MM.1S (cell line): Measurements from ENCODE around the gene ZSCAN20.

Experiments
- DNase-seq: peaks from one replicate; pipeline ENCODE4 v3.0.0-alpha.2; 2015
- H2AFZ ChIP-seq: fragments of 300-600 bp; sonication (generic); 2 replicates; pipeline ENCODE4 v1.6.0; 2016; ENCODE audit warnings: antibody characterized with exemption, low read length
- H3F3A ChIP-seq: fragments of 300-600 bp; sonication (generic); 2 replicates; pipeline ENCODE4 v1.6.1; 2016; ENCODE audit warnings: mild to moderate bottlenecking, antibody characterized with exemption, low read length, moderate library complexity, mixed read lengths; ENCODE audit not compliant: insufficient read depth
- H3K27ac ChIP-seq: fragments of 300-600 bp; sonication (generic); 2 replicates; pipeline ENCODE4 v1.5.1; 2016; ENCODE audit warnings: mild to moderate bottlenecking, low read length
- H3K27me3 ChIP-seq: fragments of 300-600 bp; sonication (generic); replicated peaks from 2 replicates; pipeline ENCODE4 v1.6.0; 2016; ENCODE audit warnings: low read length; ENCODE audit not compliant: insufficient read depth
- H3K36me3 ChIP-seq: fragments of 300-600 bp; sonication (generic); replicated peaks from 2 replicates; pipeline ENCODE4 v1.6.1; 2016; ENCODE audit warnings: mild to moderate bottlenecking, low read length, mixed read lengths; ENCODE audit not compliant: insufficient read depth
- H3K4me1 ChIP-seq: fragments of 300-600 bp; sonication (generic); 2 replicates; pipeline ENCODE4 v1.6.1; 2016; ENCODE audit warnings: low read length, mixed read lengths
- H3K4me2 ChIP-seq: fragments of 300-600 bp; sonication (generic); 2 replicates; pipeline ENCODE4 v1.6.0; 2016; ENCODE audit warnings: low read depth, low read length
- H3K4me3 ChIP-seq: fragments of 300-600 bp; sonication (generic); 2 replicates; pipeline ENCODE4 v1.5.1; 2016; ENCODE audit warnings: low read length, mixed read lengths
- H3K79me2 ChIP-seq: fragments of 300-600 bp; sonication (generic); 2 replicates; pipeline ENCODE4 v1.6.1; 2016; ENCODE audit warnings: mixed run types, low read length, mixed read lengths
- H3K9ac ChIP-seq: fragments of 300-600 bp; sonication (generic); 2 replicates; pipeline ENCODE4 v1.6.1; 2016; ENCODE audit warnings: low read length, mixed read lengths
- H3K9me2 ChIP-seq: fragments of 300-600 bp; sonication (generic); replicated peaks from 2 replicates; pipeline ENCODE4 v1.6.1; 2016; ENCODE audit warnings: mild to moderate bottlenecking, low read length, mixed read lengths; ENCODE audit not compliant: insufficient read depth
- H3K9me3 ChIP-seq: fragments of 300-600 bp; sonication (generic); replicated peaks from 2 replicates; pipeline ENCODE4 v1.6.1; 2016; ENCODE audit warnings: mild to moderate bottlenecking, low read length, mixed read lengths; ENCODE audit not compliant: insufficient read depth
- H4K20me1 ChIP-seq: fragments of 300-600 bp; sonication (generic); 2 replicates; pipeline ENCODE4 v1.6.1; 2016; ENCODE audit warnings: mild to moderate bottlenecking, low read length, moderate library complexity, mixed read lengths; ENCODE audit not compliant: insufficient read depth
- CTCF ChIP-seq: fragments of 300-600 bp; sonication (generic); IDR thresholded peaks from 2 replicates; pipeline ENCODE4 v1.5.1; 2016; ENCODE audit warnings: antibody characterized with exemption, low read length, mixed read lengths
- EZH2 ChIP-seq: fragments of 300-600 bp; sonication (generic); optimal IDR thresholded peaks from 2 replicates; pipeline ENCODE3; 2017; ENCODE audit warnings: low read depth, mild to moderate bottlenecking, antibody characterized with exemption, low read length, mixed read lengths
- EZH2phosphoT487 ChIP-seq: fragments of 300-600 bp; sonication (generic); IDR thresholded peaks from 2 replicates; pipeline ENCODE4 v1.6.1; 2018; ENCODE audit warnings: antibody characterized with exemption, low read length

ZSCAN20 gene

GRCh38 chr1:33515607-33516006 lies 43.2 kb downstream of the ZSCAN20 start:
- H3K79me2 ChIP-seq, result no peaks in the 10 kb centered on the region
- H3K9me3 ChIP-seq, result no peaks in the 10 kb centered on the region
- no peak overlapping the region for H2AFZ ChIP-seq

DNA sequence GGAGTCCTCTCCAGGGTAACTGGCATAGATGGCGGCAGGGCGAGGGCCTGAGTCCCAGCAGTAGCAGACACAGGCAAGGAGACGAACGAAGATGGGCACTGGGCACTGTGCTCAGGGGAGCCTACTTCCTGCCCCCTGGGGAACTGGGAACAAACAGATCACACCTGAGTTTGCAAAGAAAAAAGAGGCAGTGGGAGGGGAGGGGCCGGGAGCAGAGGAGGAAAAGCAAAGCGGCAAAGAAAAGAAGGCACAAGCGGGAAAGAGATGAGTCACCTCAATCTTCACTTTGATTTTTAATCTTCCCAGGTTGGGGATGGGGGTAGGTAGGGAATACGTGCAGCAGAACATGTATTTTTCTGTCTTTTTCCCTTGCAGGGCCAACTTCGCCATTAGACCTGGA lies 44.0 kb downstream of the ZSCAN20 start:
- no peaks in the 10 kb centered on the region; the same call in 1 of the 2 replicates for H3K27me3 ChIP-seq

More at GRCh38 chr1:33515607-33516006, 43.2 kb downstream of the ZSCAN20 start:
- TF ChIP-seq EZH2, result no peak
- no peak for TF ChIP-seq CTCF
- no peak for TF ChIP-seq EZH2phosphoT487
- Histone ChIP-seq H4K20me1 (no peaks in the 10 kb centered on the region), H3K9me2 (no peaks in the 10 kb centered on the region), H3F3A (no peaks in the 10 kb centered on the region), H3K27ac (no peak overlapping the region), H3K36me3 (no peaks in the 10 kb centered on the region), H3K27me3 (no peaks in the 10 kb centered on the region; the same call in 1 of the 2 replicates), H3K4me2 (no peak overlapping the region), H3K9ac (no peak overlapping the region), H3K4me1 (peaks cover 6% of the 10 kb centered on the region), H3K4me3 (no peak overlapping the region)
- no peak for DNase-seq

DNA sequence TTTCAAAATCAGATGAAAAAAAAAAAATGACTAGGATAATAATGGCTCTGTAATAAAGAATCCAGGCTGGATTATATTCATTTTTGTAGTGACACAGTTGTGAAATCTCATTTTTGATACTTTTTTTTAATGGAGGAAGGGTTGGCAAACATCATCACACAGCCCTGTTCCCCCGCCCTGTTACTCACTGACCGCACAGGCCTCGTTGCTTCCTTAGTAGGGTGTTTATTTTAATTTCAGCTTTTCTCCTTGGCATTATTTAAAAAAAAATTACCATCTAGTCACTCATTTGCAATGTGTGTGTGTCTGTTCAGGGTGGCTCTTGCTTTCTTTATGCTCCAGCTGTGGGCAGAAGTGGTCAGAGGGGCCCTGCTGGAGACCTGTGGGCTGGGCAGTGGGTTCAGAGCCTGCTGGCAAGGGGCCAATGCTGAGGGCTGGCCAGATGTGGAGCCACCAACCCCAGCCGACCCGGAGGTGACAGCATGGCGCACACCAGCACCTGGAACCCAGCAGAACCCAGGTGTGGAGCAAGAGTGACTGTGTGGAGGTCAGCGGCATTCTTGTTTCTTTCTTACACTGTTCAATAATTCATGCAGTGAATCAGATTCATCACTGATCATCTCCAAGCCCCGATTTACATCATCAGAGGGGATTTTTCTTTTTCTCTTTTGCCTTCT lies 44.6 kb downstream of the ZSCAN20 start:
- H3K9me2 ChIP-seq, result no peaks in the 10 kb centered on the region
- H2AFZ ChIP-seq, result no peak overlapping the region
- H3K4me2 ChIP-seq, result no peak overlapping the region
- peaks cover 6% of the 10 kb centered on the region for H3K4me1 ChIP-seq
- no peaks in the 10 kb centered on the region for H3F3A ChIP-seq
- H3K9ac ChIP-seq, result no peak overlapping the region
- H4K20me1 ChIP-seq, result no peaks in the 10 kb centered on the region
- no peaks in the 10 kb centered on the region for H3K9me3 ChIP-seq
- TF ChIP-seq CTCF (no peak), EZH2 (no peak), EZH2phosphoT487 (no peak)
- H3K79me2 ChIP-seq, result no peaks in the 10 kb centered on the region
- no peak overlapping the region for H3K27ac ChIP-seq
- H3K27me3 ChIP-seq, result no peaks in the 10 kb centered on the region; the same call in 1 of the 2 replicates
- DNase-seq, result no peak
- no peak overlapping the region for H3K4me3 ChIP-seq
- no peaks in the 10 kb centered on the region for H3K36me3 ChIP-seq

More for the DNA sequence above, 44.0 kb downstream of the ZSCAN20 start:
- Histone ChIP-seq H3K4me2 (no peak overlapping the region), H3K9me3 (no peaks in the 10 kb centered on the region), H3K27ac (no peak overlapping the region), H3K4me1 (peaks cover 6% of the 10 kb centered on the region), H2AFZ (no peak overlapping the region), H3F3A (no peaks in the 10 kb centered on the region), H3K9ac (no peak overlapping the region), H4K20me1 (no peaks in the 10 kb centered on the region), H3K9me2 (no peaks in the 10 kb centered on the region), H3K79me2 (no peaks in the 10 kb centered on the region), H3K4me3 (no peak overlapping the region), H3K36me3 (no peaks in the 10 kb centered on the region)
- DNase-seq, result no peak
- TF ChIP-seq EZH2, result no peak

DNA sequence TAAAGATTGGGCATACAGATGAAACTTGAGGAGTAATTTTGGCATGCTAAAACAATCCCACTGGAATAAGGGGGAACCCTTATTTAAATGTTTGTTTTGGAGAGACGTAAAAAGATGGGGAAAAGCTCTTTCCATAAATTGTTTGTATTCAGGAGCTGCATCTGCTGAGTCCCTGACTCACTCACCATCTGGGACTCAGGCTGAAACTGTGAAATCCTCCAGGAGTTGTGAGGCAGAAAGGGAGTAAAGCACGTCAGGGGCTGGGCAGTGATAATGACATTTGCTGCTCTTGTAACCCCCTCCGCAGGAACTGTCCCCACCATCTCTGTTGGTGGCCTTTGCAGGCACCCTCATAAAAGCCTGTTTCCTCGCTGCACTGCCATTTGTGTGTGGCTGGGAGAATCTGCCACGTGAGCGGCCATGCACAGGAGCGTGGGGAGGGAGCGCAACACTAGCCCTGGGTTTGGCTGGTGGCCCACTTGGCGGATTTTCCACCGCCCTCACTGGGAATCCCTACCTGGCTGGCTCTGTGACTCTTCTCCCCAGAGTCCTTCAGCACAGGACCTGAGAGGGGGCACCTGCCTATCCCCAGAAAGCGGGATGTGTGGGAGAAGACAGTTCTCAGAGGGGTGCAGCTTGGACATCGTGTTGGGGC lies 45.3 kb downstream of the ZSCAN20 start:
- Histone ChIP-seq H3K27me3 (no peaks in the 10 kb centered on the region; the same call in 1 of the 2 replicates), H3F3A (no peaks in the 10 kb centered on the region), H3K4me1 (no peaks in the 10 kb centered on the region; the same call in 1 of the 2 replicates), H3K27ac (no peak overlapping the region), H3K4me2 (no peak overlapping the region), H3K4me3 (no peak overlapping the region), H3K9me2 (no peaks in the 10 kb centered on the region), H3K79me2 (no peaks in the 10 kb centered on the region), H3K9me3 (no peaks in the 10 kb centered on the region), H2AFZ (no peak overlapping the region), H4K20me1 (no peaks in the 10 kb centered on the region), H3K9ac (no peak overlapping the region), H3K36me3 (no peaks in the 10 kb centered on the region)
- DNase-seq, result no peak
- TF ChIP-seq EZH2phosphoT487 (no peak), CTCF (no peak), EZH2 (no peak)
